DND-41 (cell line): ENCODE measurements around the gene HOXD4.

Experiments used
- CTCF ChIP-seq: IDR thresholded peaks from 2 replicates; pipeline ENCODE4 v1.5.1; 2012; ENCODE audit warnings: borderline replicate concordance, low read length, moderate library complexity, mild to moderate bottlenecking; ENCODE audit not compliant: poor library complexity, severe bottlenecking; ENCODE audit errors: extremely low read depth
- EZH2 ChIP-seq: IDR thresholded peaks from 3 replicates; pipeline ENCODE4 v1.6.1; 2012; ENCODE audit warnings: borderline replicate concordance, low read depth, mild to moderate bottlenecking, moderate library complexity, low read length, inconsistent platforms; ENCODE audit not compliant: severe bottlenecking

GRCh38 chr2:176135035-176135440, 16.3 kb upstream of the HOXD4 start:
- TF ChIP-seq EZH2, result no peak
- TF ChIP-seq CTCF, result no peak
